GM12872 (cell line): ENCODE results near the gene ALPP.

ENCODE experiments used
- TF ChIP-seq, protein P1 (sequence below): IDR thresholded peaks from 3 replicates; pipeline ENCODE4 v1.5.1; 2011; ENCODE audit warnings: low read depth, mild to moderate bottlenecking, low read length, moderate library complexity; ENCODE audit not compliant: insufficient read depth

Gene ALPP

DNA sequence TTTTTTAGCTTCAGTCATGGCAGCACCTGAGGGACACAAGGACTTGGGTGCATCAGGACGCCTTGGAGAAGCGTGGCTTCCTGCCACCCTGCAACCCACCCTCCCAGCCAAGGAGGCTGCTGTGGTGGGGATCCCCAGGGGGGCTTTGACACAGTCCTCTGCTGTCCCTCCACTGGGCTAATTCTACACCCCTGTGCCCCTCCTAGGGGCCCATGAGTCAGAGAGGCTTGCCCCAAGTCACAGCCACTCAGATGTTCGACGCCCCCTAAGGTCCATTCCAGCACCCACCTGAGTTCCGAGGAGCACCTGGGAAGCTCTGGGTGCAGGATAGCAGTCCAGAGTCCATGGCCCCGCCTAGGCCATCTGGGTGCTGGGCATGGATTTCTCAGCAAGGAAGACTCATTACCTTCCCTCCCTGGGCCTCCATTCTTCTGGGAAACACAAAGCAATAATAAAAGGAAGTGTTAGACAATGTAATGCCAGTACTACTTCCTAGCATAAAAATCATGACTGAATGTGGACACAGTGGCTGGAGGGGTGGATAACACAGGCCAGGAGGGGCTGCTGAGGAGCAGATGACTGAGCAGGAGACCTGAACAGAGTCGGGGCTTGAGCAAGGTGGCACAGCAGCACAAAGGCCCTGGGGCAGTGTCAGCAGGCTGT, 31.8 kb downstream of the ALPP start:
- TF ChIP-seq, protein P1, sequence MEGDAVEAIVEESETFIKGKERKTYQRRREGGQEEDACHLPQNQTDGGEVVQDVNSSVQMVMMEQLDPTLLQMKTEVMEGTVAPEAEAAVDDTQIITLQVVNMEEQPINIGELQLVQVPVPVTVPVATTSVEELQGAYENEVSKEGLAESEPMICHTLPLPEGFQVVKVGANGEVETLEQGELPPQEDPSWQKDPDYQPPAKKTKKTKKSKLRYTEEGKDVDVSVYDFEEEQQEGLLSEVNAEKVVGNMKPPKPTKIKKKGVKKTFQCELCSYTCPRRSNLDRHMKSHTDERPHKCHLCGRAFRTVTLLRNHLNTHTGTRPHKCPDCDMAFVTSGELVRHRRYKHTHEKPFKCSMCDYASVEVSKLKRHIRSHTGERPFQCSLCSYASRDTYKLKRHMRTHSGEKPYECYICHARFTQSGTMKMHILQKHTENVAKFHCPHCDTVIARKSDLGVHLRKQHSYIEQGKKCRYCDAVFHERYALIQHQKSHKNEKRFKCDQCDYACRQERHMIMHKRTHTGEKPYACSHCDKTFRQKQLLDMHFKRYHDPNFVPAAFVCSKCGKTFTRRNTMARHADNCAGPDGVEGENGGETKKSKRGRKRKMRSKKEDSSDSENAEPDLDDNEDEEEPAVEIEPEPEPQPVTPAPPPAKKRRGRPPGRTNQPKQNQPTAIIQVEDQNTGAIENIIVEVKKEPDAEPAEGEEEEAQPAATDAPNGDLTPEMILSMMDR = no peak

DNA sequence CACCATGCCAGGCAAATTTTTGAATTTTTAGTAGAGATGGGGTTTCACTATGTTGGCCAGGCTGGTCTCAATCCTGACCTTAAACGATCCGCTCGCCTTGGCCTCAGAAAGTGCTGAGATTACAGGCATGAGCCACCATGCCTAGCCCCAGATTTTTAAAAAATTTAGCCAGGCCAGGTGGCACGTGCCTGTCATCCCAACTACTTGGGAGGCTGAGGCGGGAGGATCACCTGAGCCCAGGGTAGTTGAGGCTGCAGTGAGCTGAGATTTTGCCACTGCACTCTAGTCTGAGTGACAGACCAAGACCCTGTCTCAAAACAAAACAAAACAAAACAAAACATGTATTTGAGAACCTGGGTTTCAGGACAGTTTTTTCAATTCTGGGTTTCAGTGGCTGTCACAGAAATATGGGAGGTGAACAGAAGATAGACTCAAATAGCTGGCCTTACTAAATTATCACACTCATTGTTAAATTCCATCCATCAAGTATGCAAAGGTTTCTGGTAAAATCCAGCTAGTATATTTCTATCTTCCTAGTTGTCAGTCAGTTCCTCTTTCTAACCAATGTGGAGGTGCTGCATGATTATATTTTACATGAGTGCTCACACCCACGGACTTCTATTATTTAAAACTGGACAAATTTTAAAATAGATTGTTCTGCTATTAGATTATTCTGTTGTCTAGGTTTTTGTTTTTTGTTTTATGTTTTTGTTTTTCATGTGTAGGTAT, 33.5 kb downstream of the ALPP start:
- TF ChIP-seq, protein P1 = no peak

DNA sequence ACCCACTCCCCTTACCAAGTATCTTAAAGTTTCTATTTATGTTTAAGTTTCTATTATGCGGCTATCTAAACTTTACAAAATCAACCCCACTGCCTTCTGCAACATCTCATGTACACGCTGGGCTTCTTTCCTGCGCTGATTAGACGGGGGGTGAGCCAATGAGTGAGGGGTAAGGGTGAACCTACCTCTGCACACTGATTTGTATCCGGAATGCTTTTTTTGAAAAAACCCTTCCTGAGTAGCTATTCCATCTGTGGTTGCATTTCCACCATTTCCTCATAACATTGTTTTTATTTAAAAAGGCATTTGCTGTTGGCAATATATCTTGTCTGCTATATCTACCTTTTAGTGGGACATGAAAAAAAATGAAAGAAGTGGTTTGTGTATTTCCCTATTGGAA, 34.4 kb downstream of the ALPP start:
- TF ChIP-seq, protein P1 = no peak

DNA sequence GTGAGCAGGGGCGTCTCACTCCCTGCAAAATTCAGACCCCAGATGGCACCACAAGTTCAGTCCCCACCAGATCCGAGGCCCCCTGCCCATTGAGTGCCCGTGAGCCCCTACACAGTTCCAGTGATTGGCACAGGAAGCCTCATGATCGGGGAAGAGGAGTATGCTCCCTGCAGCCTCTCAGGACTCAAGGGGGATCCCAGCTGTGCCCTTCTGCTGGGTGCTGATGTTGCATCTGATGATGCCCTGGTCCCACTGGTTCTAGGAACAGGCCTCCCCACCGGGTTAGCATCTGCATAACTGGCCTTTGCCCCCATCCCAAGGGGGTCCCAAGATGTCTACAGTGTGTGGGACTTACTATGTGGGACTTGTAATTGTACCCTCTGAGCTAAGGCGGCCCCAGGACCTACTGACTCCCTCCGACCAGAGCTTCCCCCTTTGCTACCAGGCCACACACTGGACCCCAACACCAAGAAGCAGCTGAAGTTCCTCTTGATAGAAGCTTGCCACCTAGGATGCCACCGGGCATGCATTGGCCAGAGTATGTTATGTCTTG, 36.7 kb downstream of the ALPP start:
- TF ChIP-seq, protein P1 = no peak

DNA sequence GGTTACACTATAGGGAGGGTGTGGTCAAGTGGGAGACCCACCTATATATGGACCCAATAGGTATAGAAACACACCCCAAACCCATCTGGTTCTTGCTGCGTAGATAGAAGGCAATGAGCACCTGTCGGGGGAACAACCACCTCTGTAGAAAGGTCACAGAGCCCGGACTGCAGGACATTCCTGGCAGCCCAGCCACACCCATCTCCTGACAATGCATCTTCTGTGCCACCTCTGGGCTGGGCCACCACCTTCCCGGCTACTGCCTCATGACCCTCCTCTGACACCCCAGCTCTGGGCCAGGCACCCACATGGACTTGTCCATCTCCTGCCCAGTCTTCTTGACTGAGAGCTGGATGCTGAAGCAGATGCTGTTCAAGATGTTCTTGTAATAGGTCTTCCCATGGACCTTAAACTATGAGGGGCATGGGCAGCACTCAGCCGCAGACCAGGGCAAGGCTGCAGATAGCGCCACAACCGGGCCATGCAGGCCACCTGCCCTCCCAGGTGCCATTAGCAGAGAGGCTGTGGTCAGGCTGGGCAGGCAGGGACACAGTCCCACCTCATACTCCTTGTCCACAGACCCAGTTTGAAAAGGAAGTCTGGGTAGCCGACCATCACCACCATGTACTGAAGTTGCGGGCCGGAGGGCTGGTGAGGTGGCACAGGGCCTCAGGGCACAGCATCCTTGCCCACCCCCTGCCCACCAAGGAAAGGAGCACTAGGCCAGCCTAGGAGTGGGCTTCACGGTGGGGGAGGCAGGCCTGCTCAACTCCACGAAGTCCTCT, 37.4 kb downstream of the ALPP start:
- TF ChIP-seq, protein P1 = no peak

DNA sequence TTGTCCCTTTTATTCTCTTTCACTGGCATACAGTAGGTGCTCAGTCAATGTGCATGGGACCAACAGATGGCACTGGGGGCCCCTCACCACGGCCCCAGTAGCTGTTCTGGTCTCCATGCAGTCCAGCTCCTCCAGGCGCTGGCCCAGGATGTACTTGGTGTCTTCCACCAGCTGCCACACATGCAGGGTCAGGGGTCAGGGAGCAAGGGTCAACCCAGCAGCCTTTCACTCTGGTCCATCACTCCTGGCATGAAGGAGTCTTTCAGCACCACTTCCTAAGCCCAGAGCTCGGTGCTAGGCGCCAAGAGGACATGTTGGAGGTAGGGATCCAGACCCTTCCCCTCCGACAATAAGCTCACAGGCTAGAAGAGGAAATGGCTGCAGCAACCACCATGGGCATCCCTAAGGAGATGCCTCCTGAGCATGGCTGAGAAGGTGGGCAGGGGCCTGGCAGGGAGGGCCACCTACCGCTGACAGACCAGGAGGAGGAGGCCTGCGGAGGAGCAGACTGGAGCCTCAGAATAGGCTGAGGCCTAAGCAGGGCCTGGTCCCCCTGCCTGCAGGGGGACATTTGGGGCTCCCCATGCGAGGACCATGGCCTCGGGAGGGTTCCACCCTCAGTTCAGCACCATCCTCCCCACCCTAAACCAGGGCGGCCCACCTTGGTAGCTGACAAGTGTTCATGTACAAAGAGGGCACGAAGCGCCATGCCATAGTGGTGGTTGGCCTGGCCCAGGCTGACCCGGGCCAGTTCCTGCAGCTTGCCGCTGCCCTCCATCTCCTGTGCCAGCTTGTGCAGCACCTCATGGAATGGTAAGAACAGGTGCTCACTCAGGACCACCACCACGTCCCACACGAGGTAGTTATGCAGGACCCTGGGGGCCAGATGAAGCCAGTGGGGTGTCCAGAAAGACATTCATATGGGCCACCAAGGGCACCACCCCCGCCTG, 38.2 kb downstream of the ALPP start:
- TF ChIP-seq, protein P1 = no peak
